ENCODE measurements around the gene NFYC.

Gene NFYC

GRCh38 chr1:40768146-40768990, 76.9 kb downstream of the NFYC start:
- Histone ChIP-seq H3K36me3 (ENCODE audit: control insufficient read depth, insufficient read depth, low read length) (peaks cover 61% of the 10 kb centered on the region), H3K27ac (ENCODE audit: insufficient read depth, low read length, poor library complexity, severe bottlenecking) (no peak overlapping the region), H3K9me3 (ENCODE audit: control insufficient read depth, low read length) (no peaks in the 10 kb centered on the region), H3K4me3 (ENCODE audit: insufficient read depth, low read depth, low read length, poor library complexity, severe bottlenecking) (no peak overlapping the region), H3K27me3 (replicated peaks; ENCODE audit: control insufficient read depth, insufficient read depth, low read length, poor library complexity, severe bottlenecking) (no peaks in the 10 kb centered on the region), H3K4me1 (ENCODE audit: control insufficient read depth, insufficient read depth, low read length, poor library complexity, severe bottlenecking) (peaks cover 6% of the 10 kb centered on the region)
- no peak for DNase-seq

GRCh38 chr1:40769815-40770214, 78.3 kb downstream of the NFYC start:
- peaks cover 58% of the 10 kb centered on the region for H3K36me3 ChIP-seq (ENCODE audit: control insufficient read depth, insufficient read depth, low read length)

GRCh38 chr1:40770296-40771070, 79.0 kb downstream of the NFYC start:
- Histone ChIP-seq H3K36me3 (ENCODE audit: control insufficient read depth, insufficient read depth, low read length) (peaks cover 52% of the 10 kb centered on the region), H3K27ac (ENCODE audit: insufficient read depth, low read length, poor library complexity, severe bottlenecking) (no peak overlapping the region), H3K27me3 (replicated peaks; ENCODE audit: control insufficient read depth, insufficient read depth, low read length, poor library complexity, severe bottlenecking) (no peaks in the 10 kb centered on the region), H3K4me1 (ENCODE audit: control insufficient read depth, insufficient read depth, low read length, poor library complexity, severe bottlenecking) (no peaks in the 10 kb centered on the region), H3K4me3 (ENCODE audit: insufficient read depth, low read depth, low read length, poor library complexity, severe bottlenecking) (no peak overlapping the region), H3K9me3 (ENCODE audit: control insufficient read depth, low read length) (no peaks in the 10 kb centered on the region)
- no peak for DNase-seq

More at GRCh38 chr1:40769815-40770214, 78.3 kb downstream of the NFYC start:
- Histone ChIP-seq H3K4me1 (ENCODE audit: control insufficient read depth, insufficient read depth, low read length, poor library complexity, severe bottlenecking) (no peaks in the 10 kb centered on the region), H3K27me3 (replicated peaks; ENCODE audit: control insufficient read depth, insufficient read depth, low read length, poor library complexity, severe bottlenecking) (no peaks in the 10 kb centered on the region), H3K9me3 (ENCODE audit: control insufficient read depth, low read length) (no peaks in the 10 kb centered on the region), H3K27ac (ENCODE audit: insufficient read depth, low read length, poor library complexity, severe bottlenecking) (no peak overlapping the region), H3K4me3 (ENCODE audit: insufficient read depth, low read depth, low read length, poor library complexity, severe bottlenecking) (no peak overlapping the region)
- no peak for DNase-seq

- Histone ChIP-seq H3K4me3 (ENCODE audit: insufficient read depth, low read depth, low read length, poor library complexity, severe bottlenecking) (no peak overlapping the region), H3K36me3 (ENCODE audit: control insufficient read depth, insufficient read depth, low read length) (peaks cover 33% of the 10 kb centered on the region), H3K4me1 (ENCODE audit: control insufficient read depth, insufficient read depth, low read length, poor library complexity, severe bottlenecking) (no peaks in the 10 kb centered on the region), H3K27ac (ENCODE audit: insufficient read depth, low read length, poor library complexity, severe bottlenecking) (no peak overlapping the region), H3K9me3 (ENCODE audit: control insufficient read depth, low read length) (no peaks in the 10 kb centered on the region), H3K27me3 (replicated peaks; ENCODE audit: control insufficient read depth, insufficient read depth, low read length, poor library complexity, severe bottlenecking) (no peaks in the 10 kb centered on the region)
- DNase-seq, result no peak
Observed at GRCh38 chr1:40772146-40772955, 80.8 kb downstream of the NFYC start.

GRCh38 chr1:40773748-40774265, 82.3 kb downstream of the NFYC start:
- Histone ChIP-seq H3K36me3 (ENCODE audit: control insufficient read depth, insufficient read depth, low read length) (peaks cover 20% of the 10 kb centered on the region), H3K27me3 (replicated peaks; ENCODE audit: control insufficient read depth, insufficient read depth, low read length, poor library complexity, severe bottlenecking) (no peaks in the 10 kb centered on the region), H3K4me1 (ENCODE audit: control insufficient read depth, insufficient read depth, low read length, poor library complexity, severe bottlenecking) (no peaks in the 10 kb centered on the region), H3K27ac (ENCODE audit: insufficient read depth, low read length, poor library complexity, severe bottlenecking) (no peak overlapping the region), H3K4me3 (ENCODE audit: insufficient read depth, low read depth, low read length, poor library complexity, severe bottlenecking) (no peak overlapping the region), H3K9me3 (ENCODE audit: control insufficient read depth, low read length) (no peaks in the 10 kb centered on the region)
- DNase-seq, result no peak

GRCh38 chr1:40774266-40774998, 82.9 kb downstream of the NFYC start:
- H3K27ac ChIP-seq (ENCODE audit: insufficient read depth, low read length, poor library complexity, severe bottlenecking), result no peak overlapping the region
- no peaks in the 10 kb centered on the region for H3K27me3 ChIP-seq (replicated peaks; ENCODE audit: control insufficient read depth, insufficient read depth, low read length, poor library complexity, severe bottlenecking)
- H3K9me3 ChIP-seq (ENCODE audit: control insufficient read depth, low read length), result no peaks in the 10 kb centered on the region
- no peaks in the 10 kb centered on the region for H3K4me1 ChIP-seq (ENCODE audit: control insufficient read depth, insufficient read depth, low read length, poor library complexity, severe bottlenecking)
- H3K4me3 ChIP-seq (ENCODE audit: insufficient read depth, low read depth, low read length, poor library complexity, severe bottlenecking), result no peak overlapping the region
- DNase-seq, result peak; percentile 31 to 51 (median 32)
- H3K36me3 ChIP-seq (ENCODE audit: control insufficient read depth, insufficient read depth, low read length), result peaks cover 13% of the 10 kb centered on the region

GRCh38 chr1:40776236-40777072, 85.0 kb downstream of the NFYC start:
- no peak for DNase-seq
- H3K4me3 ChIP-seq (ENCODE audit: insufficient read depth, low read depth, low read length, poor library complexity, severe bottlenecking), result no peak overlapping the region
- no peaks in the 10 kb centered on the region for H3K36me3 ChIP-seq (ENCODE audit: control insufficient read depth, insufficient read depth, low read length)
- no peaks in the 10 kb centered on the region for H3K9me3 ChIP-seq (ENCODE audit: control insufficient read depth, low read length)
- H3K27me3 ChIP-seq (replicated peaks; ENCODE audit: control insufficient read depth, insufficient read depth, low read length, poor library complexity, severe bottlenecking), result no peaks in the 10 kb centered on the region
- no peaks in the 10 kb centered on the region for H3K4me1 ChIP-seq (ENCODE audit: control insufficient read depth, insufficient read depth, low read length, poor library complexity, severe bottlenecking)
- H3K27ac ChIP-seq (ENCODE audit: insufficient read depth, low read length, poor library complexity, severe bottlenecking), result no peak overlapping the region

- Histone ChIP-seq H3K9me3 (ENCODE audit: control insufficient read depth, low read length) (no peaks in the 10 kb centered on the region), H3K4me1 (ENCODE audit: control insufficient read depth, insufficient read depth, low read length, poor library complexity, severe bottlenecking) (no peaks in the 10 kb centered on the region), H3K36me3 (ENCODE audit: control insufficient read depth, insufficient read depth, low read length) (no peaks in the 10 kb centered on the region), H3K4me3 (ENCODE audit: insufficient read depth, low read depth, low read length, poor library complexity, severe bottlenecking) (no peak overlapping the region), H3K27me3 (replicated peaks; ENCODE audit: control insufficient read depth, insufficient read depth, low read length, poor library complexity, severe bottlenecking) (no peaks in the 10 kb centered on the region), H3K27ac (ENCODE audit: insufficient read depth, low read length, poor library complexity, severe bottlenecking) (no peak overlapping the region)
- DNase-seq, result no peak
Observed at GRCh38 chr1:40777224-40777970, 85.9 kb downstream of the NFYC start.
